ENCODE data around the gene PIP5K1A.
"Not testable (repeated sequence)": the region's sequence is repeated elsewhere in the genome, so short reads cannot be mapped to it uniquely, and the experiment has no call there.

The PIP5K1A gene

GRCh38 chr1:151198254-151199127 lies at the start of gene PIP5K1A:
TSS of gene PIP5K1A (plus strand) at chr1:151198552. CDS start at chr1:151198997, 445 bp downstream.
- DNase-seq (ENCODE audit: low spot score) = peak; percentile 98

- DNase-seq (ENCODE audit: low spot score) = peak; percentile 61
Measured at GRCh38 chr1:151156515-151156819, 41.9 kb upstream of the PIP5K1A start, which contains the start of gene TNFAIP8L2. TSS of gene TNFAIP8L2 (plus strand) at chr1:151156649. CDS start at chr1:151158698, 2,049 bp downstream.

GRCh38 chr1:151157067-151157531 lies 41.3 kb upstream of the PIP5K1A start:
- no peak for DNase-seq (ENCODE audit: low spot score)

GRCh38 chr1:151158326-151158725 lies 40.0 kb upstream of the PIP5K1A start:
- no peak for DNase-seq (ENCODE audit: low spot score)

GRCh38 chr1:151158751-151159251 lies 39.6 kb upstream of the PIP5K1A start:
- DNase-seq (ENCODE audit: low spot score) = no peak

- DNase-seq (ENCODE audit: low spot score) = no peak
Measured at GRCh38 chr1:151159373-151159772, 39.0 kb upstream of the PIP5K1A start.

- no peak for DNase-seq (ENCODE audit: low spot score)
Measured at GRCh38 chr1:151164732-151165280, 33.5 kb upstream of the PIP5K1A start.

GRCh38 chr1:151165281-151165737 lies 33.0 kb upstream of the PIP5K1A start:
- DNase-seq (ENCODE audit: low spot score) = peak; percentile 63

- DNase-seq (ENCODE audit: low spot score) = peak; percentile 98
Measured at GRCh38 chr1:151165738-151166504, 32.4 kb upstream of the PIP5K1A start, which contains the start of the genes LYSMD1 and SCNM1. TSS of gene LYSMD1 (minus strand) at chr1:151165902. CDS start at chr1:151165258, 644 bp downstream. TSS of gene SCNM1 (plus strand) at chr1:151166144. CDS start at chr1:151166153, 9 bp downstream.

- no peak for DNase-seq (ENCODE audit: low spot score)
Measured at GRCh38 chr1:151166505-151166956, 31.8 kb upstream of the PIP5K1A start.

GRCh38 chr1:151167116-151167515 lies 31.2 kb upstream of the PIP5K1A start:
- DNase-seq (ENCODE audit: low spot score) = no peak

GRCh38 chr1:151171190-151171589 lies 27.2 kb upstream of the PIP5K1A start:
- DNase-seq (ENCODE audit: low spot score) = no peak

- peak; percentile 89 for DNase-seq (ENCODE audit: low spot score)
Measured at GRCh38 chr1:151175041-151175741, 23.2 kb upstream of the PIP5K1A start.

- DNase-seq (ENCODE audit: low spot score) = no peak
Measured at GRCh38 chr1:151175863-151176262, 22.5 kb upstream of the PIP5K1A start, which contains the start of gene TMOD4. TSS of gene TMOD4 (minus strand) at chr1:151175981. CDS start at chr1:151174875, 1,106 bp downstream.

- DNase-seq (ENCODE audit: low spot score) = no peak
Measured at GRCh38 chr1:151176514-151177045, 21.8 kb upstream of the PIP5K1A start.

GRCh38 chr1:151184211-151184610 lies 14.1 kb upstream of the PIP5K1A start:
- DNase-seq (ENCODE audit: low spot score) = no peak

GRCh38 chr1:151187205-151187604 lies 11.1 kb upstream of the PIP5K1A start:
- no peak for DNase-seq (ENCODE audit: low spot score)

GRCh38 chr1:151188667-151189066 lies 9.7 kb upstream of the PIP5K1A start:
- not testable (repeated sequence) for DNase-seq (ENCODE audit: low spot score)

GRCh38 chr1:151189637-151190445 lies 8.5 kb upstream of the PIP5K1A start, which contains the start of gene VPS72:
TSS of gene VPS72 (minus strand) at chr1:151190197. CDS start at chr1:151190121, 76 bp downstream.
- peak; percentile 92 for DNase-seq (ENCODE audit: low spot score)

- no peak for DNase-seq (ENCODE audit: low spot score)
Measured at GRCh38 chr1:151192047-151192446, 6.3 kb upstream of the PIP5K1A start.

All from Ammon's horn (tissue), 1 donor.